GM21367 (cell line): ENCODE measurements around the gene DCLRE1C.
A peak's percentile ranks its signal among the peaks of the same experiment; 100 is the strongest.
"Not testable (repeated sequence)": the region's sequence is repeated elsewhere in the genome, so short reads cannot be mapped to it uniquely, and the experiment has no call there.

Source experiments
- ATAC-seq: cut with Tn5 transposase; IDR thresholded peaks from one replicate; pipeline ENCODE4 v1.9.1; 2021; ENCODE audit not compliant: unreplicated experiment

The DCLRE1C gene

DNA sequence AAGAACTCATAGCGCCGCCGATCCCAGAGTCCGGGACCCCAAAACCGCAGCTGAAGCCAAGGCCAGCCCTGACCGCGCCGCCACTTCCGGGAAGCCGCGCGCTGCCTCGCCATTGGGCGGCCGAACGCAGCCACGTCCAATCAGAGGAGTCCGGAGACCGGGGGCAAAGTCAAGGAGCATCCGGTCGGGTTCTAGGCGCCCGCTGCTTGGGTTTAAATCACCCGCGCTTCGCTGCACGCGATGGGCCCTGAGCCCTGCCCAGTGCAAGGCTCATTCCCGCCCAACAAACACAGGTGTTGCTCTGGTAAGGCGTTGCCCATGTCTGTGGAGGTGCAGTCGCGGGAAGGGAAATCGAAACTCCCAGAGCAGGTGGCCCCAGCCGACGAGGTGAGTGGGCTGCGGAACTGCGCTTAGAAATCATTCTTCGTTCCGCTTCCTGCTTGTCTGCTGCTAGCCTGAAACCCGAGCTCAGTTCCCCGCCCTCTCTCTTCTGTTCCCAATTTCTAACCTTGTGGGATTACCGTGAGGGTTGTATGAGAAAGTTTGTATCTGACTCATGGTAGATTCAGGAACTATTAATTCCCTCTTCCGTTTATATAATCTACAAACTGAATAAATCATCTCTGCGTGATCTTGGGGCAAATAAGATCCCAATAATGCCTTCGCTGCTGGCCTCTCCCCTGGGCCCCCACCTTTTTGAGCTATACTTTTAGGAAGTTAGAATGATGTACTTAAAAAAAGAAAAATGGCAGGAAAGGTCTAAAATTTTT, at the start of gene DCLRE1C:
Gene DCLRE1C (minus strand): TSS at position 96 of the 770 bp plus-strand sequence. CDS start 86 bp downstream, at position 10.
- ATAC-seq: peak; percentile 69

GRCh38 chr10:14995964-14996565, 42.2 kb upstream of the DCLRE1C start:
- no peak for ATAC-seq

DNA sequence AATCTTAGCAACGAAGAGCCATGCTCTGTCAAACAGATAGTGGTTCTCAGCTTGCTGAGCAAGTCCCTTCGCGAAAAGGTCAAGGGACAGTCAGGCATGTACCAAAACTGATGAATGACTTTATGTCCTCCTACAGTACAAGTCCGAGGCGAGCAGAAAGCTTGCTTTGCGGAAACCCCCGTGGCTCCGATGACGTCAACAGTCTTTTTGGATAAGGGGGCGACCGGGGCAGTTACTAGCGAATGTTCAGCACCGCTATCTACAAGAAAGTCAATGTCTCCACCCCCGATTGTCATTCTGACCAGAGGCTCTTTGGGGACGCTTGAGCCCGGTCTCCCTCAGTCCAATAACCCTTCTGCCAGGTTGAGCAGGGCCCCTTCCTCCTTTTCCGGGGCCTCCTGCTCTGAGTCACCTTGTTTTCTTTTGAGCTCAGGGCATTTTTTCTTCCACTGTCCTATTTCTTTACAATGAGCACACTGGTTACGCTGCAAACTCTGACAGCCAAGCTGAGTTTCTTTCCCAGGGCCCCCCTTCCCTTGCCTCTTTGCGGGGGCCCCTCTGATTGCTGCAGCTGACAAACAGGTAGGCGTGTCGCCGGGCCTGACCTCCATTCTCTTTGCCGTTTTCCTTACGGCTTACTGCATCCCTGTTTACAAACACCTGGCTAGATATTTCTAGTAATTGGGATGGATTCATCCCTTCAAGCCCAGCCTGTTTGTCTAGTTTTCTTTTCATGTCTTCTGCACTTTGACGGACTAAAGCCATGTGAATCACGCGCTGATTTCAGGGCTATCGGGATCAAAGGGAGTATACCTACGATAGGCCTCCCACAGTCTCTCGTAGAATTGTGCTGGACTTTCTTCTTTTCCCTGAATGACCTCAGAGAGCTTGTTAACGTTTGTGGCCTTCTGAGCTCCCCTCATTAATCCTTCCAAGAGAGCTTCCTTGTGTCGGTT, 39.9 kb upstream of the DCLRE1C start:
- not testable (repeated sequence) for ATAC-seq

- not testable (repeated sequence) for ATAC-seq
Measured at GRCh38 chr10:14992336-14992735, 38.4 kb upstream of the DCLRE1C start.

DNA sequence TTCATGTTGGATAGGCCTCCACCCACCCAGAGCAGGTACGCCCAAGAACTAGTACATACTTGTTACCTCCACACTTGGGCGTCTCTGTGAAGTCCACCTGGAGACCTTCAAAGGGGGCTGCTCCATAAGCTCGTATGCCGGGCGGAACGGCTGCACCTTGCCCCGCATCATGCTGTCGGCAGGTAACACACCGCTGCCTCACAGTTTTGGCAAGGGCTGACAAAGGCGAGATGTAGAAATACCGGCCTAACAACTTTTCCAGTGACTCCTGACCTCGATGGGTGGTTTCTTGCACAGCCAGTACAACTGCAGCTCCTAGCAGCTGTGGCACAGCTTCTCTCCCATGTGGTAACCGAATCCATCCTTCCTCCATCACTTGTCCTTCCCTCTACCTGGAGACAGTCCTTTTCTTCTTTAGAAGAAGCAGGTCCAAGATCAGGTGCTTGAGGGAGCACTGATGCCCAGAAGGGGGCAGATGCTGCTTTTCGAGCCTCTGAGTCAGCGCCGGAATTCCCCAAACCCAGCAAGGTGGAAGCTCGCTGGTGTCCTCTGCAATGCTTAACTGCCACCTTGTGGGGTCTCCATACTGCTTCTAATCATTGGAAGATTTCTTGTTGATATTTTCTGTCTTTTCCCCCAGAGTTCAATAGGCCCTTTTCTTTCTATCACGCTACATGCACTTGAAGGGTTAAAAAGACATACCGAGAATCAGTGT, 37.3 kb upstream of the DCLRE1C start:
- ATAC-seq: not testable (repeated sequence)

DNA sequence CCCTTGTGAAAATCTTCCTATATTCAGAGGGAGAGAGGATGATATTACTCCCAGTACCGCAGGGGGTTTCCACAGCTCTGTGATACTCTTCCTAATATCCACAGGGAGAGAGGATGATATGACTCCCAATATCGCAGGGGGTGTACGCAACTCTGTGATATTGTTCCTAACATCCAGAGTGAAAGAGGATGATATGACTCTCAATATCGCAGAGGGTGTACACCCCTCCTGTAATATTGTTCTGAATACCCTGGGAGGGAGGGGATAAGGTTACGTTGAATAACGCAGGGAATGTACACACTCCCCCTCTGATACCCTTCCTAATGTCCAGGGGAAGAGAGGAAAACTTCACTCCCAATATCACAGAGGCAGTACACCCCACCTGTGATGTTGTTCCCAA, 35.7 kb upstream of the DCLRE1C start:
- not testable (repeated sequence) for ATAC-seq

DNA sequence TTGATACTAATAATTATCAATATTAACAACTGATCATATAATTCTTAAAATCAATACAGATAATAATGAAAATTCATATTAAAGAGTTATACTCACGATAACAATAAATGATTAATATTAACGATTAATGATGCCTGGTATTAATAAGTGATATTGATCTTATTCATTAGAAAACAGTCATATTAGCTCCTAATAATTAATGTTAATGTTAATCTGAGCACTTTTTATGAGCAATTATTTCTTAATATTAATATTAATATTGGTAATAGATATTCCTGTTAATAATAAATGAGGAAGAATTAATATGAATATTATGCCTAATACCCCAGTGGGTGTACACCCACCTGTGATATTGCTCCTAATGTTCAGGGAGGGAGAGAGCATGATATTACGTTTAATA, 28.8 kb upstream of the DCLRE1C start:
- no peak for ATAC-seq

- ATAC-seq: no peak
Measured at GRCh38 chr10:14975672-14976273, 21.9 kb upstream of the DCLRE1C start.

GRCh38 chr10:14974153-14974998, 20.5 kb upstream of the DCLRE1C start:
- not testable (repeated sequence) for ATAC-seq

DNA sequence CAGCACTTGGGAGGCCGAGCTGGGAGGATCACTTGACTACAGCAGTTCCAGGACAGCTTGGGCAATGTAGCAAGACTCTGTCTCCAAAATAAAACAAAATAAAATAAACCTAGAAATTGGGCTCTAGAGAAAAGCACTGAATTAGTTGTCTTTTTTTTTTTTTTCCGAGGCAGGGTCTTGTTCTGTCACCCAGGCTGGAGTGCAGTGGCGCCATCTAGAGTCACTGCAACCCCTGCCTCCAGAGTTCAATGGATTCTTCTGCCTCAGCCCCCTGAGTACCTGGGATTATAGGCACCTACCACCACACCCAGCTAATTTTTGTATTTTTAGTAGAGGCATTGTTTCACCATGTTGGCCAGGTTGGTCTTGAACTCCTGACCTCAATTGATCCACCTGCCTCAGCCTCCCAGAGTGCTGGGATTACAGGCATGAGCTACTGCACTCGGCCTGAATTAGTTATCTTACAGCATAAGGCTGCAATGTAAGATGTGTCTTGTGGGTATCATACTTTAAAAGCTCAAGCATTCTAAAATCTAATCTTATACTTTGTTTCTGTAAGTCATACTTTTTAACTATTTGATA, 18.1 kb upstream of the DCLRE1C start:
- ATAC-seq: no peak

- ATAC-seq: no peak
Measured at GRCh38 chr10:14967897-14968296, 14.0 kb upstream of the DCLRE1C start.

- ATAC-seq: peak; percentile 66
Measured at GRCh38 chr10:14959221-14960057, 5.5 kb upstream of the DCLRE1C start, which contains the start of gene MEIG1. Gene MEIG1 (plus strand): TSS chr10:14959388. CDS start chr10:14966469, 7,081 bp downstream.

DNA sequence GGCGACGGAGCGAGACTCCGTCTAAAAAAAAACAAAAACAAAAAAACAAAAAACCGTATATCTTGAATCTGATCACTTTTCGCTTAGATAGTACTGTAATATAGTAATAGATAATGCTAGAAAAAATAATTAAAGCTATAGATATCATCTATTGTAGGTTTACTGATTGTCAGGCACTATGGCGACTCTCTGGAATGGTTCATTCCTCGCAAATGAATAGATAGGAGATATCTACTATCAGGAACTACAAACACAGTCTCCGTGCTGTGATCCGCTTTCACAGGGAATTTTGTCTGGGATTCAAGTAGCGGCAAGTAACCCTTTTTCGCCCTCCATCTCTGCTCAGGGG, 5.0 kb upstream of the DCLRE1C start:
- ATAC-seq: no peak

- ATAC-seq: no peak
Measured at GRCh38 chr10:14954934-14955333, 1.0 kb upstream of the DCLRE1C start.

DNA sequence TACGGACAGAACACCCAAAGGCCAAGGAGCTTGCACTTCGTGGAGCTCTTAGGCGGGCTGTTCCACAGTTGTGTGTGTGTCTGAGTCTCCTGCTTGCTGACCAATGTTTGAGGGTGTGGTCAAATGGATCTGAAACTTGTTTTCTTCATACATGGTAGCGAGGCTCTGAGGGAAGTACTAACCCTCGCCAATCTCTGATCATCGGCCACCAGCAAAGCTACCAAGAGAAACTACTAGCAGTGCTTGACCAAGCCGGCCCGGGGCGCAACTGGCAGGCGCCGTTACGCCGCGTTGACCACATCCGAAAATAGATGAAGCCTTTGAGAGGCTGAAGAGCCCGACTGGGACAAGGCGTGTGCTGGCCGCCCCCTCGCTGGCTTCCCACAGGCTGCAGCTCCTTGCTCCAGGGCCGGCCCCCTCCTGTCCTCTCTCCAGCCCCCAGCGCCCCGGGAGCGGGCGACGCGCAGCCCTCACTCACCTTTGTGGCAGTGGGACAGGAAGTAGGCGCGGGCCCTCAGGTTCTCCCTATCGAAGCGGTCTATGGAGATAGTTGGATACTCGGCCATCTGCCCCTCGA, 384 bp downstream of the DCLRE1C start:
- peak; percentile 34 for ATAC-seq

- ATAC-seq: no peak
Measured at GRCh38 chr10:14952851-14953423, 959 bp downstream of the DCLRE1C start.

DNA sequence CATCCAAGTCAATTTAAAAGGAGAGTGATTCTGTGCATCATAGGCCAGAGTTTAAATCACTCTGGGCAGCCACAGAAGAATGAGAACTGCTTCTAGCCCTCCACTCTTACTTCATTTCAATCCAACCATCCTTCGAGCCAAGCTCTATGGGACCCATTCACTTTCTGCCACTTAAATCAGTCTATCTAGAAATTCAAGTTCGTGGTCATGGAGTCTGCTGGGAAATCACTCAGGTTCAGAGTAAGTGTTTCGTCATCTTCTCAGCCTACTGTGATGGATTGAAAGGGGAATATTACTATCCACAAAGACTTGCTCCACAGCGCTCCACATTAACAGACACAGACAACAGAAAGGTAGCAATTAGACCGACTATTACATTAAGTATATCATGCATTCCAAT, 4.6 kb downstream of the DCLRE1C start:
- ATAC-seq: no peak
